ENCODE results near the gene FXYD5.

- TF ChIP-seq EGR1 (IDR thresholded peaks at IDR 0.05; ENCODE audit: low read depth) (no peak), CTCF (IDR thresholded peaks at IDR 0.05 in 2 of 3, conservative IDR thresholded peaks at IDR 0.05 in 1 of 3; ENCODE audit: borderline replicate concordance in 1 of 3, insufficient read depth in 1 of 3, low read depth in 2 of 3, low read length in 2 of 3) (no peak), POLR2A (IDR thresholded peaks at IDR 0.05; ENCODE audit: borderline replicate concordance, extremely low read depth, insufficient read depth, insufficient read length) (no peak), MAX (IDR thresholded peaks at IDR 0.05) (no peak), RAD21 (IDR thresholded peaks at IDR 0.05; ENCODE audit: low read depth) (no peak), ZFX (IDR thresholded peaks at IDR 0.05) (no peak)
Observed at GRCh38 chr19:35206855-35207254, 52.3 kb downstream of the FXYD5 start.
